Measurements from ENCODE around the gene FOXP1. TPM values are rescaled to one million over a fixed set of nuclear protein-coding genes. Genes with fewer than 3 reads are reported as not detected.

The FOXP1 gene
- total and polyA plus RNA-seq, 8 donors, result 12.3 to 215 (median 117) TPM

DNA sequence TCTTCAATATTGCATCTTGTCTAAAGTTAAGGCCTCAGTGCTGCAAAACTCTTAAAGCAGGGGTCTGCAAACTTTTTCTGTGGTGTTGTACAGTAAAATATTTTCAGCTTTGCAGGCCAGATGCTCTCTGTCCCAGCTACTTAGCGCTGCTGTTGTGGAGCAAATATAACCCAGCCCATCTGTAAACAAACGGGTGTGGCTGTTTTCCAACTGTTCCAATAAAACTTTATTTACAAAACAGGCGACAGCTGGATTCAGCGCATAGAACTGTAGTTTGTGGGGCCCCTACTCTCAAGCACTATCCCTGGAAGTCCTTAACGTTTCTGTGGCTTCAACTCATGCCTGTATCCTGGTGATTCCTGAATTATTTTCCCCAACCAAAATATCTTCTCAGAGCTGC is 365.0 kb downstream of the FOXP1 start:
- H3K9me3 ChIP-seq, result no peaks in the 10 kb centered on the region
- no peaks in the 10 kb centered on the region for H3K36me3 ChIP-seq
- no peak overlapping the region for H3K4me3 ChIP-seq
- no peak overlapping the region for H3K27ac ChIP-seq
- TF ChIP-seq EP300 (IDR thresholded peaks at IDR 0.05), result no peak
- no peak for TF ChIP-seq POLR2AphosphoS5 (IDR thresholded peaks at IDR 0.05)
- peaks cover 0 to 11% (median 0%) of the 10 kb centered on the region in 4 donors for H3K4me1 ChIP-seq
- intact Hi-C loops (cut with DNase I; ENCODE audit: low total_unique reads), result no loop called here
- H3K27me3 ChIP-seq, result no peaks in the 10 kb centered on the region
- DNase-seq, result no peak
- WGBS, 5 donors, result 76 to 92% (median 83%) methylated on average over 5 of the region's 5 CpGs

- H3K27ac ChIP-seq, result no peak overlapping the region
- no peaks in the 10 kb centered on the region for H3K36me3 ChIP-seq
- peaks cover 0 to 10% (median 0%) of the 10 kb centered on the region in 4 donors for H3K4me1 ChIP-seq
- 87 to 94% (median 90%) methylated on average over 8 of the region's 8 CpGs for WGBS, 5 donors
- H3K4me3 ChIP-seq, result no peak overlapping the region
- TF ChIP-seq, protein P1, sequence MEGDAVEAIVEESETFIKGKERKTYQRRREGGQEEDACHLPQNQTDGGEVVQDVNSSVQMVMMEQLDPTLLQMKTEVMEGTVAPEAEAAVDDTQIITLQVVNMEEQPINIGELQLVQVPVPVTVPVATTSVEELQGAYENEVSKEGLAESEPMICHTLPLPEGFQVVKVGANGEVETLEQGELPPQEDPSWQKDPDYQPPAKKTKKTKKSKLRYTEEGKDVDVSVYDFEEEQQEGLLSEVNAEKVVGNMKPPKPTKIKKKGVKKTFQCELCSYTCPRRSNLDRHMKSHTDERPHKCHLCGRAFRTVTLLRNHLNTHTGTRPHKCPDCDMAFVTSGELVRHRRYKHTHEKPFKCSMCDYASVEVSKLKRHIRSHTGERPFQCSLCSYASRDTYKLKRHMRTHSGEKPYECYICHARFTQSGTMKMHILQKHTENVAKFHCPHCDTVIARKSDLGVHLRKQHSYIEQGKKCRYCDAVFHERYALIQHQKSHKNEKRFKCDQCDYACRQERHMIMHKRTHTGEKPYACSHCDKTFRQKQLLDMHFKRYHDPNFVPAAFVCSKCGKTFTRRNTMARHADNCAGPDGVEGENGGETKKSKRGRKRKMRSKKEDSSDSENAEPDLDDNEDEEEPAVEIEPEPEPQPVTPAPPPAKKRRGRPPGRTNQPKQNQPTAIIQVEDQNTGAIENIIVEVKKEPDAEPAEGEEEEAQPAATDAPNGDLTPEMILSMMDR (IDR thresholded peaks at IDR 0.05), result no peak
- no peak for TF ChIP-seq POLR2AphosphoS5 (IDR thresholded peaks at IDR 0.05)
- H3K27me3 ChIP-seq, result no peaks in the 10 kb centered on the region
- intact Hi-C loops (cut with DNase I; ENCODE audit: low total_unique reads), result no loop called here
- DNase-seq, result no peak
- no peaks in the 10 kb centered on the region for H3K9me3 ChIP-seq
Observed at GRCh38 chr3:71217640-71218222, 365.8 kb downstream of the FOXP1 start.

- 58 to 81% (median 73%) methylated on average over 1 of the region's 1 CpG for WGBS, 5 donors
- TF ChIP-seq, protein P1 (IDR thresholded peaks at IDR 0.05), result no peak
- TF ChIP-seq POLR2AphosphoS5 (IDR thresholded peaks at IDR 0.05) (no peak), POLR2A (IDR thresholded peaks at IDR 0.05) (no peak), EP300 (IDR thresholded peaks at IDR 0.05) (no peak)
- Histone ChIP-seq H3K27ac (no peak overlapping the region), H3K27me3 (no peaks in the 10 kb centered on the region), H3K36me3 (no peaks in the 10 kb centered on the region), H3K4me1 (peaks cover 0 to 26% (median 9%) of the 10 kb centered on the region in 4 donors), H3K4me3 (no peak overlapping the region), H3K9me3 (no peaks in the 10 kb centered on the region)
- DNase-seq, result no peak
- intact Hi-C loops (cut with DNase I; ENCODE audit: low total_unique reads), result no loop called here
Observed at GRCh38 chr3:71215351-71215750, 368.2 kb downstream of the FOXP1 start.

- no peaks in the 10 kb centered on the region for H3K36me3 ChIP-seq
- whole genome bisulfite sequencing, 5 donors, result 96 to 100% (median 100%) methylated on average over 1 of the region's 1 CpG
- DNase-seq, result no peak
- H3K4me1 ChIP-seq, result peaks cover 6 to 32% (median 14%) of the 10 kb centered on the region in 4 donors
- H3K27me3 ChIP-seq, result no peaks in the 10 kb centered on the region
- H3K27ac ChIP-seq, result no peak overlapping the region
- no peaks in the 10 kb centered on the region for H3K9me3 ChIP-seq
- TF ChIP-seq, protein P1 (IDR thresholded peaks at IDR 0.05), result no peak
- no peak for TF ChIP-seq POLR2A (IDR thresholded peaks at IDR 0.05)
- no peak for TF ChIP-seq POLR2AphosphoS5 (IDR thresholded peaks at IDR 0.05)
- TF ChIP-seq EP300 (IDR thresholded peaks at IDR 0.05), result no peak
- H3K4me3 ChIP-seq, result no peak overlapping the region
- intact Hi-C loops (cut with DNase I; ENCODE audit: low total_unique reads), result no loop called here
Observed at GRCh38 chr3:71214797-71215196, 368.7 kb downstream of the FOXP1 start.

DNA sequence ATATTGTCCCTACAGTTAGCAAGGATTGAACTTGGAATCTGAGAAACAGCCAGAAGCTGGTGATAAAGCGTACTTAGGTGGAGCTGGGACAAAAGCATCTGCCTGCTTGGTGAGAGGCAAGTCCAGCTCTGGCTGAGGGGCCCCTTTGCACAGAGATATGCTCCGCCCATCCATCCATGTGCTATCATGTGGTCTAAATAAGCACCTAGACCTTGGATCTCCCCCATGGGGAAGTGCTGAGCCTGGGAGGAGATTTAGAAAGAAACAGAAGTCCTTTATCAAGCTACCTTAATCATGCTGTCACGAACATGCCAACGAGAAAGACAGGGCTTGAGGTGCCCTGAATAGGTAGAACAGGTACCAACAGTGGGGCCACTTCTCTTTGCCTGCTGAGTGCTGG is 369.5 kb downstream of the FOXP1 start:
- intact Hi-C loops (cut with DNase I; ENCODE audit: low total_unique reads), result no loop called here
- H3K36me3 ChIP-seq, result no peaks in the 10 kb centered on the region
- WGBS, 5 donors, result 73 to 85% (median 76%) methylated on average over 4 of the region's 4 CpGs
- TF ChIP-seq POLR2A (IDR thresholded peaks at IDR 0.05) (no peak), POLR2AphosphoS5 (IDR thresholded peaks at IDR 0.05) (no peak), EP300 (IDR thresholded peaks at IDR 0.05) (no peak)
- TF ChIP-seq, protein P1 (IDR thresholded peaks at IDR 0.05), result no peak
- H3K4me3 ChIP-seq, result no peak overlapping the region
- no peak for DNase-seq
- peaks cover 12 to 39% (median 22%) of the 10 kb centered on the region in 4 donors for H3K4me1 ChIP-seq
- no peaks in the 10 kb centered on the region for H3K9me3 ChIP-seq
- H3K27ac ChIP-seq, result no peak overlapping the region
- H3K27me3 ChIP-seq, result no peaks in the 10 kb centered on the region
